Activated gamma-delta T cell treated with anti-CD3 and anti-CD28 coated beads, Interleukin-2, amount 50 U/mL, for 16 hours (primary cell): ENCODE data around the gene DNAI1.
A peak's percentile ranks its signal among the peaks of the same experiment; 100 is the strongest.

ENCODE experiments used
- DNase-seq: peaks from one replicate; pipeline ENCODE4 v3.0.0-alpha.2; 2020; ENCODE audit warnings: low read depth

DNAI1 gene

GRCh38 chr9:34491596-34491995 is 33.0 kb downstream of the DNAI1 start:
- no peak for DNase-seq

DNA sequence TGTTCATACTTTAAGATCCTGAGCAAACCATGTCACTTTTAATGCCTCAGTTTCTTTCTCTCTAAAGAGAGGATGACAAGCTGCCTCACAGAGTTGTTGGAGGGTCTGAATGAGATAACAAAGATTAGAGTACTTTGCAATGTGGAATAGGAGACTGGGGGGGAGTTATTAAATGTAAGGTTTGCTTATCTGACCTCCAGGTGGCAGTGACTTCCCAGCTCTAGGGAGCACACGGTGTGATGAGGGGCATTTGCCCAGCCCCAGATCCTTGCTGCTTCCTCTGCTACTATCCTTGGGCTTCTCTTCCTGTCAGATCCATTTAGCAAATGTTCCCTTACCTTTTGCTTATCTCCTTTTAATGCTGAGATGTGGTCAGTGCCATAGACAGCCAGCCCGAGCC is 33.4 kb downstream of the DNAI1 start:
- DNase-seq, result no peak

GRCh38 chr9:34493972-34494535 is 35.4 kb downstream of the DNAI1 start:
- DNase-seq, result no peak

DNA sequence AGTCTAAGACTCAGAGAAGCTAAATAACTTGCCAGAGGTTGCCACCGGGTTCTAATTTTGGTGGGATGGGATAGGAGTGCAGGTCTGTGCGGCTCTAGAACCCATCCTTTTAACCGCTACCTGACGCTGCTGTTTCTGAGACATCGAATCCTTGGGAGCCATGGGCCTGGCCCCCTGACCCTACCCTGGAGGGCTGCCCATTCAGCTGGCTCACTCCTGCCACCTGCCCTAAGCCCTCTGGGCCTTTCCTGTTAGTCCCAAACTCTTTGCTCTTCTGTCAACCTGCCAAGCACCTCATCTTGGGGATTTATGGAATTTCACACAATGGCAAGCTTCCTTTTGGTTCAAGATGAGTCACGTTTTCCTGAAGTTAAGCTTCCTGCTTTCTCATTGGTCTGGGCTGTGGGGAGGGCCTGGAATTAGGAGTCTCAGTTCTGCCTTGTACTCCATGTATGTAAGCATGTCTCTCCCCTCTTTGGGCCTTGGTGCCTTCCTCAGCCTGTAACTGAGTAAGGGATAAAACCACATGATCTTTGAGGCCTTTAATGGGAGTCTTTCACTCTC is 37.6 kb downstream of the DNAI1 start:
- DNase-seq, result no peak

DNA sequence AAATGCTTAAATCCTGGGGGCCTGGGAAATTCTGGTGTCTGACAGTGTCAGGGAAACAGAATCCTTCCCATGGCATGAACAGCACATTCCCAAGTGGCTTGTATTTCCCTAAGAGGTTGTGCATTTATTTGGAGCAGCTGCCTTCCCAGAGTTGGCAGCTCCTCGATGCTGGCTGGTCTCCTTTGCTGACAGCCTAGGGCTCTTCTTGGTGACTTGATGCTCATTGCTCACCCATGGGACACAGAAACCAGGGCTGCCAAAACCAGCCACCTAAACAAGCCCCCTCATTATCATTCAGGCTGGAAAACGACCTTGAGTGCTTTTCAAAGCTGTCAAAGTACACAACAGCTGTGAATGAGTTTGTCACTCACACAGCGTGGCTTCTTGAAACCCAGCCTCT is 39.9 kb downstream of the DNAI1 start:
- DNase-seq, result no peak

DNA sequence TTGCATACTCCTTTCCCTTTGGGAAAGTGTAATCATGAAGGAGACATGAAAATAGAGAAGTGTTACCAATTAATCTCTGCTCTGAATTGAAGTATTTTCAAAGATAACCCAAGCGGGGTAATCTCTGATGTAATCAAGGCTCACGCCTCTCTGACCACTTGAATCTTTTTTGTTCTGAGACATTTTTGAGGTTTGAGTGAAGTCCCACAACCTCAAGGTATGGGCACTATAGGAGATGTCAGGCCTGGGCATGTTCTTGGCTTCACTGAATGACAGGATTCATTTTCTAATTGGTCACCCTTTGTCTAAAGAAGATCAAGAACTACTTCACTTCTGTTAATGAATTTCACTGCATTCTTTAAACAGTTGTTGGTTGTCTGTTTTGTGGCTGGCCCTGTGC is 40.5 kb downstream of the DNAI1 start:
- no peak for DNase-seq

DNA sequence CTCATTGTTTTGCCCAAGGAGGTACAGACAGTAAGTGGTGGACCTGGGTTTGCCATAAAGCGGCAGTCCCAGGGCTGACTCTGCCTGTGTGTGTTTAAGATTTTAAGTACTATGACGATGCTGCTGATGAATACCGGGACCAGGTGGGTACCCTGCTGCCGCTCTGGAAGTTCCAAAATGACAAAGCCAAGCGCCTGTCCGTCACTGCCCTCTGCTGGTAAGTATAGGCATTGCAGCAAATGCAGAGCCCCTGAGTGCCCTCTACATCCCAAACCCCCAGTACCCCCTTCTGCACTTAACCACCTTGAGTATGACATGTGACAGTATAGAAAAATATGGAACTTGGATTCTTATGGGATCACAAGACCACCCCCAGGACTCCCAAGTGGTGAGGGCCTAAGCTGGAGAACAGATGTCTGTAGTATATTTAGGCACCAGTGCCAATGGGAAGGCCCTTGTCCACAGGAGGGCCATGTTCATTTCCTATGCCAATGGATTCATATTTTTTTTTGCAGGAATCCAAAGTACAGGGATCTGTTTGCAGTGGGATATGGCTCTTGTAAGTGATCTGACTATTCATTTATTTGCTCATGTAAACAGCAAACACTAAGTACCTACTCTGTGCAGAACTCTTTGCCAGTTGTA is 42.1 kb downstream of the DNAI1 start:
- peak; percentile 72 for DNase-seq

- DNase-seq, result no peak
Observed at GRCh38 chr9:34501372-34501771, 42.8 kb downstream of the DNAI1 start.

GRCh38 chr9:34501889-34502425 is 43.4 kb downstream of the DNAI1 start:
- no peak for DNase-seq

- DNase-seq, result no peak
Observed at GRCh38 chr9:34502471-34502870, 43.9 kb downstream of the DNAI1 start.

DNA sequence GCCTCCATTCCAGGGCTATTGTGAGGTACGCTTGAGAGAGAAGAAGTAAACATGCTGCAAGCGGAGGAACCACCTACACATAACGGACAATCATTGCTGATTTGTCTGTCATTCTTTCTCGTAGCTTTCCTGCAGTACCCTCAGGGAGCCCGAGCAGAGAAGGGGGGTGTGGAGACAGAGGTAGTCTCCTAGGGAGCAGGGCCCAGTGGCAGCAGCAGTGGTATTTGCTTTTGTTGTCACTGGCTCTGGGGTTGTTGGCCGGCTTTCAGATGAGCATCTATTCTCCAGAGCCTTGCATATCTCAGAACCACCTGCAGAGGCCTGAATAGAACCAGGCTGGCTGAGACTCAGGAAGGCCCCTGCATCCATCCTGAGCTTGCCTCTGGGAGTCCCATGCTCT is 44.3 kb downstream of the DNAI1 start:
- DNase-seq, result no peak

DNA sequence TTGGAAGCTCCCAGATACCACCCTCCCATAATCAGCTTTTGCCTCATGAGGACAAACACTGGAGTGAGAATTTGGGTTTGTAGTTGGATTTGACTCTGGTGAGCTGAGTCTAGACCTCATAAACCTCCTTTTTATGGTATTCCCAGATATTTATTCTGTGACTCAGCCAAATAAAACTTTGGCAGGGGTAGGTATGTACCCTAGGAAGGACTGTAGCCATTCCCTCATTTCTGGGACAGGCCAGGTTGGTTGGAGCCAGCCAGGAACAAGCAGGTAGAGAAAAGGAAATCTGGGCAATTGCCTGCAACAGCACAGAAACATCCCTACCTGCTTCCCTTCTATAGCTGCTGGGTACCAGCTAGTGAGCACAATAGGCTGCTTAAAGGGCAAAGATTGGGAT is 44.8 kb downstream of the DNAI1 start:
- DNase-seq, result no peak

- DNase-seq, result no peak
Observed at GRCh38 chr9:34505370-34506120, 46.9 kb downstream of the DNAI1 start.

DNA sequence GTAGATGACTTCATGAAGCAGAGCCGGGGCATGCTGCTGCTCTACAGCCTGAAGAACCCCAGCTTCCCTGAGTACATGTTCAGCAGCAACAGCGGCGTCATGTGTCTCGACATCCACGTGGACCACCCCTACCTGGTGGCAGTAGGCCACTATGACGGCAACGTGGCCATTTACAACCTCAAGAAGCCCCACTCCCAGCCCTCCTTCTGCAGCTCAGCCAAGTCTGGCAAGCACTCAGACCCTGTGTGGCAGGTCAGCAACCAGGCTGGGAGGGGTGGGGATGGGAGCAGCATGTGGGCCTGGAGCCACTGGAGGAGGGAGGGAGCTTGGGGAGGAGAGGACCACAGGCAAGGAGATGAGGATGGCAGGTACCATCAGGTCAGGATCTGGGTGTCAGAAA is 48.0 kb downstream of the DNAI1 start:
- DNase-seq, result no peak

DNA sequence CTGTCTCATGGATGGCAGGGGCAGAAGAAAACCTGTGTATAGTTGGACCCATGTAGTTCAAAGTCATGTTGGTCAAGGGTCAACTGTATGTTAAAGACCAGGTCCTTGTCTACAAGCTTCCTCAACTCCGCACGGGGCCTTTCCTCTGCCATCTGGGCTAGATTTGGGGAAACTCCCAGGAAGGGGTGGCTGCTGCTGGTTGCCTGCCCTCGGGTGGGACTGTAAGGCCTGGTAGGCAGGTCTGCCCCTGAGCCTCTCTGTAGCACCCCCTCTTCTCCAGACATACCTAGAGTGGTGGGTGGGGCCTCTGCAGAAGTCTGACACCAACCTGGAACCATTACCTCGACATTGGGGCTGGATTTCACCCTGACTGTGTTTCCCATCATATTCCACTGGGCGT is 49.0 kb downstream of the DNAI1 start:
- DNase-seq, result no peak

DNA sequence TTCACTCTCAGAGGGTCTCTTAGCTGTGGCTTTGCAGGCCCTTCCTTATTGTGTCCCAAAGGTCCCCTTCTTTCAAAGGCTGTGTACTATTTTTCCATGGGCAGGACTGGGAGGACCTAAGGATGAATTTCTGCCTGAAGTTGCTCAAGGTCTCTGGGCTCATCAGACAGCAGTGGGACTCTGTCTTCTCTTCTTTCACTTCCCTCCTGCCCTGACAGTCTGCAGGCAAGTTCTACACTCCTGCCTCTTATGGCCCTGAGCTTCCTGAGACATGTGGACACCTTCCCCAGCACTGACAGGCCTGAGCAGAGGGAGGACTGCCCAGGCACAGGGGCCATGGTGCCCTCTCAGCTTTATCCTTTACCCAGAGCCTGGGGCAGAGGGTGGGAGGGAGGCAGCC is 49.4 kb downstream of the DNAI1 start:
- no peak for DNase-seq

DNA sequence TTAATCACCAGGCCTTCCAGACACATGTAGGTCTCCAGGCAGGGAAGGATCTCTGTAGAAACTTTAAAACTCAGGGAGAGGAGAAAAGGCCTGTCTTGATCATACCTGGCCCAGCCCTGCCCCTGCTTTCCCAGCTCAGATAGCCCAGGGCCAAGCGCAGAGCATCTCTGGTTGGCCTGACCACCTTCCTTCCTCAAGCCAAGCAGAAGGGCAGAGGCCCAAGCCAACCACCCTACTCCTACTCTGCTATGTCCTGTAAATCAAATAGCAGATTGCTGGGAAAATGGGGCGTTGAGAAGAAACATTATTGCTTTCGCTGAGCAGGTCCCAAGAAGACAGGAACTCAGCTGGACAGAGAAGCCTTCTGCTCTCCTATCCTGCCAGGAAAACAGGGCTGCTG is 49.9 kb downstream of the DNAI1 start:
- DNase-seq, result no peak

DNA sequence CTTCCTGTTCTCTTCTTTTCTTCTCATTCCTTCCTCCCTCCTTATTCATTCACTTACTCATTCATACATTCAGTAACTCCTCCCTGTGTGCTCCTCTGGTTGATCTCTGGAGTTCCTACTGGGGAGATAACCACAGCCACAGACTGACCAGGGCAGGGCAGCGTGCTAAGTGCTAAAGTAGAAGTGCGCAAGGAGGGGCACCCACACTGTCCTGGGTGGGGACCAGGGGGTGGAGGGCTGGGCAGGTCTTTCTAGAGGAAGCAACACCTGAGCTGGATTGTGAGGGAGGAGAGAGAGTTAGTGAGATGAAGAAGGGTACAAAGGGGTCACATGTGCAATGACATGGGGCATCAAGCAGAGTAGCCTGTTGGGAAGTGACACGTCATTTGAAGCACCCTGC is 50.3 kb downstream of the DNAI1 start:
- no peak for DNase-seq

GRCh38 chr9:34510497-34511468 is 52.2 kb downstream of the DNAI1 start:
- no peak for DNase-seq

- no peak for DNase-seq
Observed at GRCh38 chr9:34512131-34513078, 53.8 kb downstream of the DNAI1 start.
